GM12892 (cell line): ENCODE measurements around the gene TMTC3. TPM values are rescaled to one million over a fixed set of nuclear protein-coding genes. Genes with fewer than 3 reads are reported as not detected.
"Not testable (repeated sequence)": the region's sequence is repeated elsewhere in the genome, so short reads cannot be mapped to it uniquely, and the experiment has no call there.

Experiments used
- DNase-seq: peaks from one replicate; pipeline ENCODE4 v3.0.0; 2011; ENCODE audit not compliant: insufficient read length
- FAIRE-seq: peaks from 2 replicates; lab custom pipeline; 2011; peaks lifted over from hg19 to GRCh38; lab: Jason Lieb, UNC
- POLR2A ChIP-seq: IDR thresholded peaks from 2 replicates; pipeline ENCODE4 v1.6.1; 2011; ENCODE audit warnings: low read depth, low read length, control low read depth
- POLR2AphosphoS5 ChIP-seq: IDR thresholded peaks from 2 replicates; pipeline ENCODE4 v1.6.1; 2011; ENCODE audit warnings: low read depth, low read length, control low read depth
- TAF1 ChIP-seq: IDR thresholded peaks from 2 replicates; pipeline ENCODE4 v1.6.1; 2011; ENCODE audit warnings: low read depth, mild to moderate bottlenecking, control low read depth, low read length, borderline replicate concordance
- polyA plus RNA-seq: library from polyadenylated mRNA; unstranded; fragments of >200 nt; gene quantifications from one replicate; pipeline ENCODE4 v1.2.1, GENCODE V29; 2012; ENCODE audit warnings: missing spikeins, inconsistent platforms; ENCODE audit not compliant: missing spikeins

TMTC3 gene
- polyA plus RNA-seq, result 1.5 TPM

GRCh38 chr12:88141774-88142609 is at the start of gene TMTC3, which contains the start of gene CEP290:
TSS of gene TMTC3 (plus strand) at chr12:88142307. CDS start at chr12:88148316, 6,009 bp downstream.
TSS of gene CEP290 (minus strand) at chr12:88142088. CDS start at chr12:88141307, 781 bp downstream.
- TF ChIP-seq TAF1 (peak; percentile 53; the same call in 1 of the 2 replicates), POLR2AphosphoS5 (peak; percentile 45), POLR2A (peak; percentile 70; the same call in 1 of the 2 replicates)
- DNase-seq (peak; percentile 47), FAIRE-seq (peak; percentile 99)

DNA sequence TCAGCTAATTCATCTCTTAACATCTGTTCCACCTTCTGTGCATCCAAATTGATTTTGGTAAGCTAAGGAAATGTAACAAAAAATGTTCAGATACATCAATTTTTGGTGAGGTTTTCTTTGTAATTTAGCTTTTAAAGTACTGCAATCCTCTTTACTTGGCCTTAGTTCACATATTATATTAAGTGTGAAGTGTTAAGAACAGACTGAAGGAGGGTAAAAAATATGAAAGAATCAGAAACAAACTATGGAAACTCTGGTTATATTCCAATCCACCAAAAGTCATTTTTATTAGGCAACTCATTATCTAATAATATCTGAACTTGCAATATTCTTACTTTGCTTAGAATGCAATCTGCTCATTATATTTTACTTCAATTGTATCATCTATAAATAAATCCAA is 49.3 kb upstream of the TMTC3 start:
- DNase-seq (no peak), FAIRE-seq (no peak)
- no peak for TF ChIP-seq TAF1
- TF ChIP-seq POLR2A, result no peak
- no peak for TF ChIP-seq POLR2AphosphoS5

- FAIRE-seq (no peak), DNase-seq (no peak)
- no peak for TF ChIP-seq POLR2AphosphoS5
- no peak for TF ChIP-seq TAF1
- no peak for TF ChIP-seq POLR2A
Measured at GRCh38 chr12:88093573-88093972, 48.5 kb upstream of the TMTC3 start.

- FAIRE-seq (no peak), DNase-seq (no peak)
- no peak for TF ChIP-seq POLR2AphosphoS5
- no peak for TF ChIP-seq TAF1
- no peak for TF ChIP-seq POLR2A
Measured at GRCh38 chr12:88108021-88108420, 34.1 kb upstream of the TMTC3 start.

DNA sequence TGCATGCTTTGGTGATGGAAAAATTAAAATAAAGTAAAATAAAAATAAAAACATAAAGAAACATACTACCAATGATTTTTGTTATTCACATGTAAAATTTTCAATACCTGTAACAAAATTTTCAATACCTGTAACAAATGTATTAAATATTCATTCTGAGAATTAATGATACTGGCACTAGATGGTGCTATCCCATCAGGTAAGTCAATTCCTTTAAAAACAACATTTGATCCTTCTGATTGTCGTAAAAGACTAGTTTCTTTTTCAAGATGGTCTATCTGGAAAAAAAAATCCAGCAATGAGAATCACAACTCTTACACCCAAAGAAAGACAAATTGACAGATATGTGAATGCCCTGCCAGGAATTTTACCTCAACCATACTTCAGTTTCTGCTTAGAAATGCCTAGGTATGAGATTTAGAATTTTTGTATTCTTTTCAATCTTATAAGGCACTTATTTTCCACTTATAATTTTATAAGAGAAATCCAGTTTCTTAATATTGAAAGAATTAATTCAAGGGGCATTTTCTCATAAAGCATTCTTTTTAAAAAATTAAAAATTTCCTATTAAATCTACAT is 30.9 kb upstream of the TMTC3 start:
- TF ChIP-seq POLR2AphosphoS5 (no peak), TAF1 (no peak), POLR2A (no peak)
- no peak for FAIRE-seq
- no peak for DNase-seq

- DNase-seq, result no peak
- FAIRE-seq, result no peak
- no peak for TF ChIP-seq TAF1
- no peak for TF ChIP-seq POLR2A
- no peak for TF ChIP-seq POLR2AphosphoS5
Measured at GRCh38 chr12:88113871-88114270, 28.2 kb upstream of the TMTC3 start.

GRCh38 chr12:88122666-88123065 is 19.4 kb upstream of the TMTC3 start:
- FAIRE-seq (no peak), DNase-seq (no peak)
- TF ChIP-seq POLR2AphosphoS5, result no peak
- TF ChIP-seq TAF1, result no peak
- no peak for TF ChIP-seq POLR2A

DNA sequence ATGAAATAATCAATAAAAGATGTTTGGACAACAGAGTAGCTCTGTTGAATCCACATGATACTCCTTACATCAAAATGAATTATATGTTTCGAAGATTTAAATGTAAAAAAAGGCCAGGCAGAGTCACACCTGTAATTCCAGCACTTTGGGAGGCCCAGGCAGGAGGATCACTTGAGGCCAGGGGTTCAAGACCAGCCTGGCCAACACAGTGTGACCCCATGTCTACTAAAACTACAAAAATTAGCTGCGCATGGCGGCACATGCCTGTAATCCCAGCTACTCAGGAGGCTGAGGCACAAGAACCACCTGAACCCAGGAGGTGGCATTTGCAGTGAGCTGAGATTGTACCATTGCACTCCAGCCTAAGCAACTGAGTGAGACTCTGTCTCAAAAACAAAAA is 15.0 kb upstream of the TMTC3 start:
- TF ChIP-seq POLR2A (no peak), POLR2AphosphoS5 (no peak), TAF1 (no peak)
- no peak for FAIRE-seq

DNA sequence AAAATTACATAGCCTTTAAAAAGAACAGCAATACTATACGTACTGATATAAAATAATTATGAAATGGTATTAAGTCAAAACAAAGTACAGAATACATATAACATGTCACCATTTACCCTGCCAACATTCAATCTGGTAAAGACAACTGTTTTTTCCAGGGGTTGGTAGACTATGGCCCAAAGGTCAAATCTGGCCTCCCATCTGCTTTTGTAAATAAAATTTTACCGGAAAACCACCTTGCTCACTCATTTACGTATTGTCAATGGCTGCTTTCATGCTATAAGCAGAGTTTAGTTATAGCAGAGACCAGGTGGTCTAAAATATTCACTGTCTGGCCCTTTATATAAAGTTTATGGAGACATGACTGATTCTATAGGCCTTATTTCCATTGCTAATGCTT is 14.3 kb upstream of the TMTC3 start:
- DNase-seq, result no peak
- FAIRE-seq, result no peak
- TF ChIP-seq POLR2AphosphoS5, result no peak
- TF ChIP-seq POLR2A, result no peak
- no peak for TF ChIP-seq TAF1

More for the DNA sequence above, 15.0 kb upstream of the TMTC3 start:
- DNase-seq, result no peak

DNA sequence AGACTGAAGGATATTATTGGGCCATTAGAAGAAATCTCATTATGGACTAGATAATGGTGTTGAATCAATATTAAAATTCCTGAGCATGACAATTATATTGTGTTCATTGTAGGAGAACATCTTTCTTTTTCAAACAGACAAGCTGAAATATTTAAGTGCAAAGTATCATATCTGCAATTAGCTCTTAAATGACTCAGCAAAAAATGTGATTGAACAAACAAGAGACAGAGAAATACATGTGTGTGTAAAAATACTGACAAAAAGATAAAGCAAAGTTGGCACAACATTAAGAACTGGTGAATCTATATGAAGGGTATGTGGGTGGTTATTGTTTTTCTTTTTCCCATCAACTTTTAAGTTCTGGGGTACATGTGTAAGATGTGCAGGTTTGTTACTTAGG is 9.7 kb upstream of the TMTC3 start:
- TF ChIP-seq TAF1, result no peak
- no peak for TF ChIP-seq POLR2AphosphoS5
- no peak for TF ChIP-seq POLR2A
- FAIRE-seq, result no peak
- DNase-seq, result no peak

DNA sequence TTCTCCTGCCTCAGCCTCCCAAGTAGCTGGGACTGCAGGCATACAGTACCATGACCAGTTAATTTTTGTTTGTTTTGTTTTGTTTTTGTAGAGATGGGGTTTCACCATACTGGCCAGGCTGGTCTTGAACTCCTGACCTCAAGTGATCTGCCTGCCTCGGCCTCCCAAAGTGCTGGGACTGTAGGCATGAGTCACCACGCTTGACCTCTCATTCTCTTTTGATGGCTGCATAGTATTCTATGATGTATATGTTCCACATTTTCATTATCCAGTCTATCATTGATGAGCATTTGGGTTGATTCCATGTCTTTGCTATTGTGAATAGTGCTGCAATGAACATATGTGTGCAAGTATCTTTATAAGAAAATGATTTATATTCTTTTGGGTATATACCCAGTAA is 8.9 kb upstream of the TMTC3 start:
- DNase-seq, FAIRE-seq: not testable (repeated sequence)

DNA sequence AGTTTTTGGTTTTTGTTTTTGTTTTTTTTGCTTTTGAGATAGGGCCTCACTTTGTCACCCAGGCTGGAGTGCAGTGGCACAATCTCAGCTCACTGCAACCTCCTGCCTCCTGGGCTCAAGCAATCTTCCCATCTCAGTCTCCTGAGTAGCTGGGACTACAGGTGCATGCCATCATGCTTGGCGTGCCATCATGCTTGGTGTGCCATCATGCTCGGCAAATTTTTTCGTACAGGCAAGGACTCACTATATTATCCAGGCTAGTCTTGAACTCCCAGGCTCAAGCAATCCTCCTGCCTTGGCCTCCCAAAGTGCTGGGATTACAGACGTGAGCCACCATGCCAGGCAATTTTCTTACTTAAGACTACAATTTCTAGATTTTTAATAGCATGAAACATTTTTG is 2.4 kb upstream of the TMTC3 start:
- FAIRE-seq, DNase-seq: not testable (repeated sequence)
